DND-41 (cell line): ENCODE data around the gene AK6.

Experiments used
- CTCF ChIP-seq: IDR thresholded peaks from 2 replicates; pipeline ENCODE4 v1.5.1; 2012; ENCODE audit warnings: borderline replicate concordance, low read length, moderate library complexity, mild to moderate bottlenecking; ENCODE audit not compliant: poor library complexity, severe bottlenecking; ENCODE audit errors: extremely low read depth
- EZH2 ChIP-seq: IDR thresholded peaks from 3 replicates; pipeline ENCODE4 v1.6.1; 2012; ENCODE audit warnings: borderline replicate concordance, low read depth, mild to moderate bottlenecking, moderate library complexity, low read length, inconsistent platforms; ENCODE audit not compliant: severe bottlenecking

GRCh38 chr5:69418554-69418953 is 49.2 kb upstream of the AK6 start:
- no peak for TF ChIP-seq CTCF
- no peak for TF ChIP-seq EZH2
